GM18907 (cell line): ENCODE data around the gene DGLUCY.
"Not testable (repeated sequence)": the region's sequence is repeated elsewhere in the genome, so short reads cannot be mapped to it uniquely, and the experiment has no call there.

Experiments used
- ATAC-seq: cut with Tn5 transposase; IDR thresholded peaks from one replicate; pipeline ENCODE4 v1.9.1; 2021; ENCODE audit warnings: mild to moderate bottlenecking, moderate library complexity; ENCODE audit not compliant: unreplicated experiment

Gene DGLUCY

GRCh38 chr14:91138511-91139359, 24.9 kb downstream of the DGLUCY start:
- ATAC-seq: no peak

- ATAC-seq: no peak
Measured at GRCh38 chr14:91139776-91140175, 25.9 kb downstream of the DGLUCY start.

- no peak for ATAC-seq
Measured at GRCh38 chr14:91140672-91141071, 26.8 kb downstream of the DGLUCY start.

- peak; percentile 93 for ATAC-seq
Measured at GRCh38 chr14:91142214-91142668, 28.4 kb downstream of the DGLUCY start.

- ATAC-seq: no peak
Measured at GRCh38 chr14:91143862-91144261, 30.0 kb downstream of the DGLUCY start.

GRCh38 chr14:91144425-91145145, 30.7 kb downstream of the DGLUCY start:
- ATAC-seq: no peak

- ATAC-seq: no peak
Measured at GRCh38 chr14:91145391-91146160, 31.7 kb downstream of the DGLUCY start.

GRCh38 chr14:91146661-91147060, 32.8 kb downstream of the DGLUCY start:
- ATAC-seq: no peak

- ATAC-seq: no peak
Measured at GRCh38 chr14:91149462-91149861, 35.6 kb downstream of the DGLUCY start.

- no peak for ATAC-seq
Measured at GRCh38 chr14:91152499-91152898, 38.6 kb downstream of the DGLUCY start.

- ATAC-seq: no peak
Measured at GRCh38 chr14:91153360-91153759, 39.5 kb downstream of the DGLUCY start.

GRCh38 chr14:91154851-91155625, 41.2 kb downstream of the DGLUCY start:
- no peak for ATAC-seq

- no peak for ATAC-seq
Measured at GRCh38 chr14:91155626-91156089, 41.8 kb downstream of the DGLUCY start.

- not testable (repeated sequence) for ATAC-seq
Measured at GRCh38 chr14:91156142-91156666, 42.3 kb downstream of the DGLUCY start.

- ATAC-seq: not testable (repeated sequence)
Measured at GRCh38 chr14:91156877-91157276, 43.0 kb downstream of the DGLUCY start.

- ATAC-seq: no peak
Measured at GRCh38 chr14:91158091-91158790, 44.4 kb downstream of the DGLUCY start.

GRCh38 chr14:91159182-91159581, 45.3 kb downstream of the DGLUCY start:
- ATAC-seq: no peak

- no peak for ATAC-seq
Measured at GRCh38 chr14:91159906-91160305, 46.0 kb downstream of the DGLUCY start.

GRCh38 chr14:91163316-91163715, 49.4 kb downstream of the DGLUCY start:
- no peak for ATAC-seq

- no peak for ATAC-seq
Measured at GRCh38 chr14:91164676-91165075, 50.8 kb downstream of the DGLUCY start.
